ENCODE results near the gene SRCIN1.

The SRCIN1 gene

DNA sequence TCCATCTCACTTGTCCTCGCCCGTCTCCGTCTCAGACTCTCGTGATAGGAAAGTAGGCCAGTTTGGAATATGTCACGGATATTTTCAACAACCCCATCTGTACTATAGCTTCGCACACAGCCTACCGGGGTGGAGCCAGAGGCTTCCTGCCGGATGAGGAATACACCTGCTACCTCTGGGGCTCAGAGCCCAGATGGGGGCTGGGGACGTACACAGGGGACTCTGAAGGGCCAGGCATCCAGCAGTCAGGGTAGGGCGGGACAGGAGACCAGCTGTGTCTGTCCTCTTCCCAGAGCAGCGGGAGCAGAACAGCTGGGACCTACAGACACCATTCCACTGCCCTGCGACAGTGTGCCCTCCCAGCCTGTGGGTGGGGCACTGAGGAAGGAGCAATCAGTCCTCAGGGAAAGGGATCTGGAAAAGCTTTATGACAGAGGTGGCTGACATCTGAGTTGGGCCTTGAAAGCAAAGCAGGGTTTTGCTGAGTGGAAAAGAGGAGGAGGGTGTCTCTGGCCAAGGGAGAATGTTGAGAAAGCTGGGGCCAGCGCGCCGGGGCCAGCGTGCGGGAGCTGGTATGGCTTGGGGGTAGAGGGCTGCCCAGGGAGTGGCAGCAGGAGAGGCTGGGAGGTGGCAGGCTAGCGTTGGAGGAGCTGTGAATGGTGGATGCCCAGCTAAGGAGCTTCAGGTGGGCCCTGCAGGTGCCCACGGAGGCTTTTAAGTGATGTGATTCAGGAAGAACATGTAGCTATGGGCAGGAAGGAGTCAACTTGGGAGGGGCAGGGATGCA, 11.5 kb upstream of the SRCIN1 start:
- no peak for DNase-seq

GRCh38 chr17:38616361-38616760, 10.6 kb upstream of the SRCIN1 start:
- no peak for DNase-seq

DNA sequence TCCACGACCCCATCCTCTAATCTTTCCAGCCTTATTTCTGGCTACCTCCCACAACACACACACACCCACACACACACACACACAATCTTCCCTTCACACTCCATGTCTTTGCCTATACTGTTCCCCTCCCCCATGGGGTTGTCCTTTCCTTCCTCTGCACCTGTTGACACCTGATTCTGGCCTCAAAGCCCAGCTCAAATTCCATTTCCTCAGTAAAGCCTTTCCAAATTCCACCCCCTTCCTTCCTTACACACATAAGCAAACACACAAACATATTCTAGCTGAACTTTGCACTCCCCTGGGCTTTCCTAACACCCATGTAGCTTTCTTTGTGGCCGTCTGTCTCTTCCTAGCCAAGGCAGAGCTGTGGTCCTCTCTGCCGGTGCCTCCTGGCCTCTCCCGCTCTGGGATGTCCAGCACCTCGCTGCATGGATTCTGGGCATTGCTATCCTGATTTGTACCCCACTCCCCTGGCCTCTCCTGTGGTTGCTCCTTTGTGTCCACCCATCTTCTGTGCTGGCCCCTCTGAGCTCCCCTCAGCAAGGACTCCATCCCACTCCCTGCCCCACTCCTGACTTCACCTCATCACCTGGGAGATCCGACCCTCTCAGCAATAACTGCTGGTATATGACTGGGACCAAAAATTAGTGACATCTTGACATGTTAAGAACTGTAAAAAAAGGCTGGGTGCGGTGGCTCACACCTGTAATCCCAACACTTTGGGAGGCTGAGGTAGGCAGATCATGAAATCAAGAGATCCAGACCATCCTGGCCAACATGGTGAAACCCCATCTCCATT, 8.4 kb upstream of the SRCIN1 start:
- no peak for DNase-seq

GRCh38 chr17:38613525-38613980, 7.8 kb upstream of the SRCIN1 start:
- DNase-seq = no peak

- no peak for DNase-seq
Measured at GRCh38 chr17:38611872-38612376, 6.2 kb upstream of the SRCIN1 start.

DNA sequence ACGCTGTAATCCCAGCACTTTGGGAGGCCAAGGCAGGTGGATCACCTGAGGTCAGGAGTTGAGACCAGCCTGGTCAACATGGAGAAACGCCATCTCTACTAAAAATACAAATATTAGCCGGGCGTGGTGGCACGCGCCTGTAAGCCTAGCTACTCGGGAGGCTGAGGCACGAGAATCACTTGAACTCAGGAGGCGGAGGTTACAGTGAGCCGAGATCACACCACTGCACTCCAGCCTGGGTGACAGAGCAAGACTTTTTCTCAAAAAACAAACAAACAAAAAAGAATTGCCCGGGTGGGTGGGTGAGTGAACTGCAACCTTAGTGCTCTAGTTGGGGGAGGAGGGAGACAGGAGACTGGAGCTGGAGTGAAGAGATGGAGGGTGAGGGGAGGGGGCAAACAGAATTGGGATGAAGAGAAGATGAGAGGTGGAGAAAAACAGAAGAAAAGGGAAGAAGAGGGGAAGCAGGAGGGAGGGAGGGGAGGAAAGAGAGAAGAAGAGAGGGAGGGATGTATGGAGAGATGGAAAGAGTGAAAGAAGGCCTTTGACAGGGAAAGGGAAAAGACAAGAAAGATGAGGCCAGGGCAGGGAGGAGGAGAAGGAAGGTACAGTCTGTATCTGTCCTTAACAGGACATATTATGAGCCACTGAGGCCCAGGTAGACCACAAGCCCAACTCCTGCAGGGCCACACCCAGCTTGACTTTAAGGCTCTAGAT, 5.5 kb upstream of the SRCIN1 start:
- DNase-seq = no peak

- no peak for DNase-seq
Measured at GRCh38 chr17:38609280-38610031, 3.7 kb upstream of the SRCIN1 start.

GRCh38 chr17:38608648-38609047, 2.9 kb upstream of the SRCIN1 start:
- DNase-seq = no peak

DNA sequence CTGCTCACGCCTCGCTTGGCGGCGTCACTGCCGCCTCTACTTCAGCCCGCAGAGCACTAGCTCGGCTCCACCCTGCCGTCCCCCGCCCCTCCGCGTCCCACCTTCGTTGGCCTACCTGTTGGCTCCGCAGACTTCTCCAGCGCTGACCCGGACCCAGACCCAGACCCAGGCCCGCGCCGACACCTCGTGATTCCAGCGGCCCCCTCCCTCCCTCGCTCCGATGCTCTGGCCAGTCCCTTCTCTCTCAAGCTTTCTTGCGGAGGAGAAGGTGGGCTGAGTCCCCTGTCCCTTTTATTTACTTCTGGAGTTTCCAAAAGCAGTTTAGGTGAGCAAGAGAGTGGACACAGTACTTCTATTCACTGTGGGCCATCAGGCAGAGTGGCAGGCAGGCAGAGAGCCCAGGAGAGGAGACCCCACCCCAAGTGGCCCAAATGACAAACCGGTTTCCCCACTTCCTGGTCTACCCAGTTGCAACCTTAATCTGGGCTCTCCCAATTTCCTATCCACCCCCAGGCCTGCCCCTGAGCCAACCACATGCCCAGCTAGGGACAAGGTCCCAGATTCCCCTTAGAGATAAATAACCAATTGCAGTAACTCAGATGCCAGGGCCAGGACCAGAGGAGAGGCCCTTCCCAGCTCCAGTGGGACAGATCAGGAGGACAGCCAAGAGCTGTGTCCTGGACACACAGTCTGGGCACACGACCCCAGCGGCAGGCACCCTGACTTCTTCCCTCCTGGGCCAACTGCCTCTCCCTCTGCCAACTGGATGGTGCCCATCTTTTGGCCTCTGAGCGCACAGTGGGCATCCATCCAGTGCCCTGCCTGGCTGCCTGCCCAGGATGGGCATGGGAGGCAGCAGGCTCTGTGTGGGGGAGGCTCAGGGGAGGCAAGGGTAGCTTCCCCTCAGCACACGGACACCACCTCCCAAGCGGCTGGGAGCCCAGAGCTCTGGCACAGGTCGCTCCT, 1.2 kb upstream of the SRCIN1 start:
- no peak for DNase-seq

DNA sequence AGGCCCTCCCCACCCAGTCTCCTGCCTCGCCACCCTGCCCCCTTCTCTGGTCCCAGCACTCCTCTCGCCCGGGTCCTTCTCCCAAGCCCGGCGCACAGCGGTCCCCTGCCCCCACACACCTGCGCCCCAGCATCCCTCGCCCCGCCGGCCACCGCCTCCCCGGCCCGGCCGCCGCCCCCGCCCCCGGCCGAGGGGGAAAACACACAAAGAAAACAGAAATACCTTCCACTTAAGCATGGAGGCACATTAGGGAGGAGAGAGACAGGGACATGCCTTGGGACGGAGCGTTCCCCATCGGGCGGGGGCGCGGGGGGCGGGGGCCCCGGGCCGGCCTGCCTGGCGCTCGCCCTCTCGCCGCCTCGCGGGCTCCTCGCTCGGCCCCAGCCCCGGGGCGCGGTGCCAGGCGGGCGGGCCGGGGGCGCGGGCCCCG, 326 bp downstream of the SRCIN1 start:
- no peak for DNase-seq

GRCh38 chr17:38604479-38605403, 1.0 kb downstream of the SRCIN1 start:
- DNase-seq = no peak

GRCh38 chr17:38603786-38604478, 1.8 kb downstream of the SRCIN1 start:
- no peak for DNase-seq

DNA sequence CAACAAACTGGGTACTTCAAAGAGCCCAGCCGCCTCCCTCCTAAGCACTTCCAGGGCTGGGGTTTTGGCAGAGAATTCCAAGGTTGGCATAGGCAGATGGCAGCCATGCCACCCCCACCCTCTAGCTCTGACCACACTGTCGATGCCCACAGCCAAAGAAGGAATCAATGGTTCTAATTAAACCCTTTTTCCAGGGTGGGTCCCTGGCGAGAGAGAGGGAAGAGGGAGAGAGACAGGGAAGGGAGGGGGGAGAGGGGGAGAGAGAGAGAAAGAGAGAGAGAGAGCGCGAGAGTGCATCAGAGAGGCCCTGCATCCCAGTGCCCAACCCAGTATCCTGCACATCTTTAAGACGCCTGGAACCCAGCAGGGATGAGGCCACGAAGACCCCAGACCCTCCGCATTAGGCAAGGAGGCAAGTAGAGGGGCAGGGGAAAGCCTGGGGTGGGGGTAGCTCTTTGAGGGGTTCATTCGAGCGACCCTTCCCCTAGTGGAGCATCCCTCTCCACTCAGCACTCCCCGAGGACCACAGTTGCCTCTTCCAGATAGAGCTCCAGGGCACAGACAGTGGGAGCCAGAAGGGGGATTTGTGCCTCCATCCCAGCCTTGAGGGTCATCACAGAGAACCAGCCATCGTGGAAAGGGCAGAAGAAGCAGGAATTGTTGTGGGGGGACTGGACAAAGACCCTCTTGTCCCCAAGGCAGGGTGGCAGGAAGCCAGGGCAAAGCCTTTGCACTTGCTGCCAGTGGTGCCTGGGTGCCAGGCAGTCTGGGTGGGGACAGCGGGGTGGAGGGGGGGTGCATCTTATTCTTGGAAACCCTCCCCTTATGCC, 2.6 kb downstream of the SRCIN1 start:
- DNase-seq = no peak

DNA sequence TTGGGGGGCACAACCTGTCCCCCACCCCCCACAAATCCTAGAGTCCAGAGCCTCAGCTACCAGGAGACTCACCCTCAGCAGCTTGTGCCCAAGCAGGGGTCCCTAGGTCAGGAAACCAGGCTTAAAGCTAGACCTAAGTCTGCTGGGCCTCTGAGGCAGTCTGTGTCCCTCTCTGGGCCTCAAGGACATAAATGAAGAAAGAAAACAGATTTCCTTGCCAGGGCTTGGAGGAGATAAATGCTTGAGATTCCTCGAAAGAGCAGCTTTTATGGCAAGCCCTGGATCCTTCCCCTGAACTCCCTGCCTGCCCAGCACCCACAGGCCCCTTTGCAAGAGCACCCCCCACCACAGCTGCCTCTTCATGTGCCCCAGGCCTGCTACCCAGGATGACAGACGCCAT, 3.3 kb downstream of the SRCIN1 start:
- DNase-seq = no peak

DNA sequence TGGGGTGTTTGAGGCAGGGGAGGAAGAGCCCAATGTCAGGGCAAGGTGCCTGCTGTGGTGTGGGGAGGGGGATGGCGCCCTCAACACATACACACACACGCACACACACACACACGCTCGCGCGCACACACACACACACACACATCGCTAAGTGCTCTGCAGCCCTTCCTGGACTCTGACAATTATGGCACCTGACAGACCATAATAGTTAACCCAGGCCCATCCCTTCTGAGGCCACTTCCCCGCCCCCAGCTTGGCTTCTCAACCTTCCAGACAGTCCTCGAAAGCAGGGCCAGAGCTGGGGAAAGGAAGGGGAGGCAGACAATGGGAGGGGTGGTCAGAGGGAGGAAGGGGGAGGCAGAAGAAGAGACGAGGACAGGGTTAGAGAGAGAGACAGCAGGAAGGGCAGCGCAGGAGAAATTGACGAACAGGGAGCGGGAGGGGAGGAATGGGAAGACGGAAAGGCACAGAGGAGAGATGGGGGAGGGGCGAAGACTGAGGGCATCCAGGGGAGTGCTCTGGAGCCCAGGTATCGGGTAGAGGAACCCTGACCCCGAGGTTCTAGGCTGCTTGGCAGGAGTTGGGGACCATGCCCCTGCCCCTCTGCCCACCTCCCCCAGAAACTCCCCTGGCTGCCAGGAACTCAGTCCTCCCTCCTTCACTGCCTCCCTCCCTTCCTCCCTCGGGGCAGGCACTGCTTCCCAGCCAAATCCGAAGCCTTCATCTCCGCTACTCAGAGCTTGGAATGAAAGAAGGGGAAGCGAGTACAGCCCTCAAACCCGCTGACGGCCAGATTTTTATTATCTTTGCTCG, 4.0 kb downstream of the SRCIN1 start:
- no peak for DNase-seq

DNA sequence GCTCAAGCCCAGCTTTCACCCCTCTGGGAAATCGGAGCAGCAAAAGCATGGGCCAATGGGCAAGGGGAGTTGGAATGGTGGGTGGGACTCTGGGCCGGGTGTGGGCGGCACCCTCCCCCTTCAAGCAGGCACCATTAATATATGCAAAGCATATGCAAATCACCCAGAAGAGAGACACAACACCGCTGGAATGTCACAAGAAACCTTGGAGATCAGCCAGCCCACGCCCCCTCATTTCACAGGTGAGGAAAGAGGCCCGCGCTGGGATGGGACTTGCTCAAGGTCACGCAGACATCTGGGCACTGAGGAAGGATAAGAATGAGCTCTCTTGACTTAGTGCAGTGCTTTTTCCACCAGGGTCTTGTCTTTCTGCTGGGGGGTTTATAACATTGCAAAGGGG, 4.8 kb downstream of the SRCIN1 start:
- no peak for DNase-seq

GRCh38 chr17:38600416-38600815, 5.3 kb downstream of the SRCIN1 start:
- no peak for DNase-seq

DNA sequence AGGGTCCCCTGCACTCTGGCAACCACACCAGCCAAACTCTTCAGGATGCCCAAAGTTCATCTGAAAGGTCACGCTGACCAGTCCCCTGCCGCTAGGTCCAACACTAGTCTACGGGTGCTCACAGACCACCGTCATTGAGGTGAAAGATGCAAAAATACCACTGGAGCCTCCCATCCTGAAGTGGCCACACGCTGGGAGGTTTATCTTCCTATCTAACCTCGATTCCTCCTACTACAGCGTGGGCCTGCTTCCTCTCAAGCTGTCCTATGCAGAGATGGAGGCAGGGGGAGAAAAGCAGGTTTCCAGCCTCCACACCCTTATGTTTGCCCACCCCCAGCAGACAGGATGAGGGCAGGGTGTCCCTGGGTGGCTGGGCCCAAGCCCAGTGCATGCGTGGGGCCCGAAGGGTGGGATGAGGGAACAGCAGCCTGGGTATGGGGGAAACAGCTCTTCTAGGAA, 6.3 kb downstream of the SRCIN1 start:
- no peak for DNase-seq
